GM19239 (cell line): ENCODE data around the gene FCRLA.
A peak's percentile ranks its signal among the peaks of the same experiment; 100 is the strongest.

Source experiments
- DNase-seq: peaks from one replicate; pipeline ENCODE4 v3.0.0; 2011; ENCODE audit warnings: low spot score; ENCODE audit not compliant: insufficient read length
- FAIRE-seq: peaks from 2 replicates; lab custom pipeline; 2011; peaks lifted over from hg19 to GRCh38; lab: Jason Lieb, UNC

FCRLA gene

DNA sequence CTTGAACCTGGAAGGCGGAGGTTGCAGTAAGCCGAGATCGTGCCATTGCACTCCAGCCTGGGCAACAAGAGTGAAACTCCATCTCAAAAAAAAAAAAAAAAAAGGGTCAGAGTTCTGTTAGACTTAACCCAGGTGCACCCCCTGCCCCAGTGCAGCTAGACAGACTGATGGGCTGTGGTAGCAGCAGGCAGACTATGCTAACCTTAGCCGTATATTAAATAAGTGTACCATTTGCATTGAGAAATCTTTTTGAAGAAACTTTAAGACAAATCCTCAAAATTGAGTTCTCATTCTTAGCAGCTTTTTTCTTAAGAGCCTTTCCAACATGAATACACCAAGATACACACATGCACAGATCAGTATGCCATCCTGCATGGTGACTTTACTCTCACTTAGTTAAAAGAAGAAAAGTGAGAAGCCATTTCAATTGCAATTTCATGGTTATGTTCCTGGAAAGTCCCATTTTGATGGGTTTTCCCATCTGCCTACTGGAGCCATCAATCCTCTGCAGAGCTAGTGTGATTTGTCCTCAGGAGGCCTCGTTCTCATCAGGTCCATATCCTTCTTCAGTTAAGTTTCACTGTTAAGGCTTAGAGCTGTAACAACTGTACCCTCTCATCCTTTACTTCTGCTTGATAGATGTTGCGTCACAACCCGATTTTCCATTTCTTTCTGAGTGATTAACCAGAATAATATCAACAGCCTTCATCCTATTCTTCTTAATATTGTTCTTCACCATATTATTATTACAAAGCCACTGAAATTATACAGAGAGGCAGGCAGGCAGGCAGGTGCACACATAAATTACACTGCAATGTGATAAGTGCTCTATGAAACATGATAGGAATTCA lies 21.6 kb downstream of the FCRLA start:
- FAIRE-seq (peak; percentile 54), DNase-seq (no peak)

DNA sequence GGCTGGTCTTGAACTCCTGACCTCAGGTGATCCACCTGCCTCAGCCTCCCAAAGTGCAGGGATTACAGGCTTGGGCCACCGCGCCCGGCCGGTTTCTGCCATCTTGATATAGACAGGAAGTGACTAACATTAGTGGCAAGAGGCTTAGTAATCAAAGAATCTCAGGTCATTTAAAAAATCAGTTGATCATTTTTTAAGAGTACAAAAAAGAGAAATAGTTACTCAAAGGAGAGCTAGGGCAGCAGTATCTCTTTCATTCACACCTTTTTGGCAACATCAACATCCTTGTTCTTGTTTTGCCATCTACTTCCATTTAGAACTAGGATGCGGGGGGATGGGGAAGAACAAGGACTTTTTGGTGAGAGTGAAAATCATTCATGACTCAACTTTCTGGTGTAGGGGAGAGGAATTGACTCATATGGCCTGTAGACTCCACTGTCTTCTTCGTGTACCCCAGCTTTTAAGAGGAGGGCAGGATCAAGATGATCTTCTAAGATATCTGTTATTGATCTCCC lies 23.1 kb downstream of the FCRLA start:
- no peak for DNase-seq

DNA sequence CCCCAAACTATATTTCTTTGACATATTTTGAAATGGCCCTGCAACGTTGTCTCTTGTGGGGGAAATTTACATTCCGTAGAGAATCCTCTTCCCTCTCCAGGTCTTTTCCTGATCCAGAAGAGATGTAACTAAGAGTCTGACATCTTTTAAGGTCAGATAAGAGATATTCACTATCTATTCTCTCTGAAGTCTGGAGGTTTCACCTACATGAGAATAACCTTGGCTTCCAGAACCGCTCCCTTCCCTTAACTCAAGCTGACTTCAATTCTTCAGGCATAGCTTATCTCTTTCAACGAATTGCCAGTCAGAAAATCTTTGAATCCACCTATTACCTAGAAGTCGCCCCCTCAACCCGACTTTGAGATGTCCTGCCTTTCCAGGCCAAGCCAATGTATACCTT lies 24.2 kb downstream of the FCRLA start:
- DNase-seq (no peak), FAIRE-seq (no peak)

More for the DNA sequence above, 23.1 kb downstream of the FCRLA start:
- no peak for FAIRE-seq

- no peak for DNase-seq
- FAIRE-seq: no peak
These were observed 25.1 kb downstream of the FCRLA start for GRCh38 chr1:161731981-161732718.

DNA sequence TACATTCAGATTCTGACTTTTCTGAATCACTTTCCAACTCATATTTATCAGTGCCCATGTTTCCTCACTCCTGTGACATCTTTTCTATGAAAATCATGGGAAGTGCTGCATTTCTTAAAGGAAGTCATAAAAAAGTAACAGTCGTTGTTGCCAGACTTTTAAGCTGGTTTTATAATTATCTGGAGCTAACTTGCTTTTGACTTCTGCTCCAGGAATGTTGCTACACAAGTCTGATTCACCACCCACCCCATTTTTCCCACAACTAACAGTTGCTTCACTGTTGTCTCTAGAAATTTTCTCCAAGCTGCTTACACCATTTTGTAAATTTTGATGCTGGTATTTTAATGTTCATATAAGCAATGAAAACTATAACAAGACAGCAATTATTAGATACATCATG lies 26.5 kb downstream of the FCRLA start:
- FAIRE-seq: no peak
- DNase-seq: no peak

- no peak for DNase-seq
- no peak for FAIRE-seq
These were observed 28.8 kb downstream of the FCRLA start for GRCh38 chr1:161735837-161736236.

GRCh38 chr1:161736335-161736969 lies 29.4 kb downstream of the FCRLA start:
- FAIRE-seq (peak; percentile 81), DNase-seq (no peak)

- no peak for DNase-seq
- no peak for FAIRE-seq
These were observed 30.6 kb downstream of the FCRLA start for GRCh38 chr1:161737625-161738024.

DNA sequence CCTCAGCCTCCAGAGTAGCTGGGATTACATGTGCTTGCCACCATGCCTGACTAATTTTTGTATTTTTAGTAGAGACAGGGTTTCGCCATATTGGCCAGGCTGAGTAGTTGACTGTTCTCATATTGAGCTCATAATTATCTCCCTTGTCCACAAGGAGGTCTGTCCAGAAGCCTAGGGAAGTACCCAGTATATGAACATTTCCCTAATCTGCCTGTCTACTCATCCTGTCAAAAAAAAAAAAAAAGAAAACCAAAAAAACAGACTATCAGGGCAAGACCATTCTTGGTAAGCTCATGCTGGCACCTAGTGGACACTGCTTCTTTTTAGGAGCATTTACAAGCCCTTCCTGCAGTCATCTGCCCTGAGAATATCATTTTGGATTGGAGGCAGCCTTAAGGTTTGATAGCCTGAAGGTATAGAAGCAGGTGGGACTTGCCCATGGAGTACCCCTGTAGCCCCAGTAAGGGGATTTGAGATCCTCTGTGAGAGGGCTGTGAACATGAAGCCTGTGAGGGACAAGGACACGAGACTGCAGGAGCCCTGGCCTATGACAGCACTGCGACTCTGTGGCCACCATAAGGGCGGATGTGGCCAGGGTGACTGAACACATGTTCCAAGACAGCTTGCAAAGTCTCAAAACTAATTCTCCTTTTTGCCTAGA lies 31.7 kb downstream of the FCRLA start:
- FAIRE-seq (peak; percentile 98), DNase-seq (no peak)

DNA sequence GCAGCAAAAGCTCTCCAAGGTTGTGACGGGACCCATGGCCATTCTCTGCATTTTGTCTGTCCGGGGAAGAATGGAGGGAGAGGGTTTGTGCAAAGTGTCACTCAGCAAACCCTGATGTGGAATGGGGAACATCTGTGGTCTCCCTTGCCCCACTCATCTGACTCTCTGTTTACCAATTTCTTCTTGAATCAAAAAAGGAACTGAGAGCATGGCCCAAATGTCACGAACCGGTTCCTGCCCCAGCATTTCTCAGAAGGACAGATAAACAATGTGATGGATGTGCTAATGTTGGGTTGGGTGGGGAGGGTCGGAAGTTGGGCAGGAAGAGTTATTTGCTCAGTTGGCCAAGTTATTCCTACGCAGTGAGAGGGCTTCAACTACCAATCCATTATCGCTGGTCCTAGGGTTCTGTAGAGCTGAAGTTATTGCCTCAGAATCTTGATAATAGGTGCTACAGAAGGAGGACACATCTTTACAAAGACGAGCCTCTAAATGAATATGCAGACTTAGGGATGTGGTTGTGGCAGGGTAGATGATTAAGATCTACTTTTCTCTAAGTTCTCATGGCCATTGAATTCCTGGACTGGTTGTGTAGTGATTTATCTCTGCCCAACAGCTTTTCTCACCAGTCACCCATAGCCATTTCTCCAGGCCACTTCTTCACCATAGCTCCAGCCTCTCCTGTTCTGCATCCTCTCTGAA lies 33.0 kb downstream of the FCRLA start:
- peak; percentile 84 for FAIRE-seq

GRCh38 chr1:161740921-161741320 lies 33.9 kb downstream of the FCRLA start:
- DNase-seq: no peak
- no peak for FAIRE-seq

More for the DNA sequence above, 33.0 kb downstream of the FCRLA start:
- no peak for DNase-seq

- no peak for DNase-seq
- FAIRE-seq: no peak
These were observed 36.2 kb downstream of the FCRLA start for GRCh38 chr1:161743231-161743630.

DNA sequence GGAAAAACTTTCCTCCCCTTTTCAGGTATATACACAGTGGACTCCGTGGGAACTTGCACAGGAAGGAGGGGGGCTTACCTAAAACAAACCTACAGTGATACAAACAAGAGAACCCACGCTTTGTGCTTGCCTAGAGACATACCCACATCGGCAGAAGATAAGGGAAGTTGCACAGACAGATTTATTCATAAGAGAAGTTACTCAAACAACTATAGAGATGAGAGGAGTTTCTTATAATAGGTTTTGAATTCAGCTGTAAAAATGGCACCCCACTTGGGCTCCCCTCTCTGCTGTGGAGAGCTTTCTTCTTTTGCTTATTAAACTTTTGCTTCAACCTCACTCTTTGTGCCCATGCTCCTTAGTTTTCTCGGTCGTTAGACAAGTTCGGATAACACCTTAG lies 40.8 kb downstream of the FCRLA start:
- DNase-seq: no peak
- FAIRE-seq: no peak

- DNase-seq (peak; percentile 74), FAIRE-seq (peak; percentile 96)
These were observed 42.7 kb downstream of the FCRLA start, which contains the start of gene DUSP12 for GRCh38 chr1:161749509-161750407. TSS of gene DUSP12 (plus strand) at chr1:161749786. CDS start at chr1:161749802, 16 bp downstream.

- FAIRE-seq: peak; percentile 80
- peak; percentile 21 for DNase-seq
These were observed 56.6 kb downstream of the FCRLA start for GRCh38 chr1:161763522-161764098.
